Measurements from ENCODE around the gene TBC1D2.

TBC1D2 gene

DNA sequence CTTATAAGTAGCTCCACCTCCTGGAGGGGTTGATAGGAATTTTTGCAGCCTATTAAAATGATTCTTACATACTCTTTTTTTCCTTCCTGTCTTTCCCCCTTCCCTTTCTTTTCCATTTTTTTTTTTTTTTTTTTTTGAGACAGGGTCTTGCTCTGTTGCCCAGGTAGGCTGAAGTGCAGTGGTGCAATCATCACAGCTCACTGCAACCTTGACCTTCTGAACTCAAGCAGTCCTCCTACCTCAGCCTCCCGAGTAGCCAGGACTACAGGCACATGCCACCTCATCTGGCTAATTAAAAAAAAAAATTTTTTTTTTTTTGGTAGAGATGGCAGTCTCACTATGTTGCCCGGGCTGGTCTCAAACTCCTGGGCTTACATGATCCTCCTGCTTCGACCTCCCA is 4.3 kb upstream of the TBC1D2 start:
- Mint-ChIP-seq H3K36me3 (ENCODE audit: low read depth) (no peaks in the 10 kb centered on the region), H3K4me1 (ENCODE audit: low read depth) (peaks cover 8% of the 10 kb centered on the region), H3K4me3 (no peak overlapping the region), H3K9me3 (no peaks in the 10 kb centered on the region), H3K27ac (no peak overlapping the region), H3K27me3 (no peaks in the 10 kb centered on the region)

- Mint-ChIP-seq H3K36me3 (ENCODE audit: low read depth) (no peaks in the 10 kb centered on the region), H3K9me3 (no peaks in the 10 kb centered on the region), H3K27ac (peak overlapping the region; percentile 88)
Observed at GRCh38 chr9:98256756-98257155, 1.3 kb upstream of the TBC1D2 start.

DNA sequence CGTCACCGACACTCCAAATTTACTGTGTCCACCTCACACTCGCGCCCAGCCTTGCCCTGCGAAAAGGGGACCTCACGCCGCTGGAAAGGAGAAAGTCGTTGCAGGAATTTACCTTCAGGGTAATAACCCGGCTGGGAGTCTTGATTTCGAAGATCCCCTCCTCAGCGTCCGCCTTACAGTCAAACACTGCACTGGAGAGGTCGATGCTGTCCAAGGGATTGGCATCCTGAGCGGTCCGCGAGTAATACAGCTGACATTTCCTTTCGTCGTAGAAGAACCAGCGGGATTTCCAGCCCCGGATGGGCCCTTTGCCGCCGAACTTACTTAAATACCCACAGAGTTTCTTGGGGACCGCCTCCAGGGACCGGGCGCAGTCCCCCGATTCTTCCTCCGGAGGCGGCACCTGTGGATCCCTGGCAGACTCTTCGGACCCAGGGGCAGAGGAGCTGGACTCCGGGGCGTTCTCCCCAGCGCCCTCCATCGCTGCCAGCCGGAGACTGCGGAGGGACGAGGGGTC is 330 bp downstream of the TBC1D2 start:
- peaks cover 17% of the 10 kb centered on the region for H3K4me1 Mint-ChIP-seq (ENCODE audit: low read depth)
- H3K9me3 Mint-ChIP-seq = no peaks in the 10 kb centered on the region
- peak overlapping the region; percentile 87 for H3K4me3 Mint-ChIP-seq
- no peaks in the 10 kb centered on the region for H3K36me3 Mint-ChIP-seq (ENCODE audit: low read depth)
- H3K27me3 Mint-ChIP-seq = no peaks in the 10 kb centered on the region
- H3K27ac Mint-ChIP-seq = no peak overlapping the region

More at GRCh38 chr9:98256756-98257155, 1.3 kb upstream of the TBC1D2 start:
- Mint-ChIP-seq H3K4me1 (ENCODE audit: low read depth) (peaks cover 17% of the 10 kb centered on the region), H3K27me3 (no peaks in the 10 kb centered on the region), H3K4me3 (peak overlapping the region; percentile 87)

DNA sequence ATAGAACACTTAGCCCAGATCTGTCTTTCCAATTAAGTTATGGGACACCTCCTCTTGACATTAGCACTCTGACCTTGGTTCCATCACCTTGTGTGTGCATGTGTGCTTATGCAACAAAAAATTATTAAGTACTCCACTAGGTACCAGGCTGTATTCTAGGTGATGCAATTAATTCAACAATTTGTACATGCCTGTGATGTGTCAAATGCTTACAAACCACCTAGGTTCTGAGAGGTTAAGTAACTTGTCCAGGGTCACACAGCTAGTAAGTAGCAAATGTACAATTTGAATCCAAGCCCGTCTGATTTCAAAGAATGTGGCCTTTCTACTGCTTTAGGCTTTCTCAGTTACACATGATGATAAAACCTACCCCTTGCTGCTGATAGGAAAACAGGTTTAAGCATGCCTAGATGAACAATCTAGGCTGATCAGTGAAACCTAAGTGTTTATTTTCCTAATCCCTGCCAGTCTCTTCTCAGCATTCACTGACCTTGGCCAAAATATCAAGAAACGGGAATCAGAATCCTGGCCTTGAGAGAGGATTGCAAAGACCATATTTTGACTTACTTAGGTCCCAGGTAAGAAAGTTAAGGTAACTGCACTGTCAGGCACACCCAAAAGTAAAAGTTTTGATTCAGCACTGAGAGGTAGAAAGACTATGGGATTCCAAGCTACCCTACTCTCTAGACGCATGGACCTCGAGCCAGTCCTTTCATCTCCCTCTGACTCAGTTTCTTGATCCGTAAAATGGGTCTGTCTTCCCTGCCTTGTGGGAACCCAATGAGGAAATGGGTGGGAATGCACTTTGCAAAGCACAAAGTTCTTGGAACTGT is 1.0 kb downstream of the TBC1D2 start:
- Mint-ChIP-seq H3K27ac (no peak overlapping the region), H3K4me1 (ENCODE audit: low read depth) (peaks cover 17% of the 10 kb centered on the region), H3K9me3 (no peaks in the 10 kb centered on the region), H3K36me3 (ENCODE audit: low read depth) (no peaks in the 10 kb centered on the region), H3K4me3 (peak overlapping the region; percentile 87), H3K27me3 (no peaks in the 10 kb centered on the region)

- Mint-ChIP-seq H3K4me3 (no peak overlapping the region), H3K36me3 (ENCODE audit: low read depth) (no peaks in the 10 kb centered on the region), H3K27me3 (no peaks in the 10 kb centered on the region), H3K9me3 (no peaks in the 10 kb centered on the region), H3K4me1 (ENCODE audit: low read depth) (peaks cover 20% of the 10 kb centered on the region), H3K27ac (no peak overlapping the region)
Observed at GRCh38 chr9:98253565-98253964, 1.9 kb downstream of the TBC1D2 start.

- no peak overlapping the region for H3K27ac Mint-ChIP-seq
- no peaks in the 10 kb centered on the region for H3K9me3 Mint-ChIP-seq
- H3K4me1 Mint-ChIP-seq (ENCODE audit: low read depth) = peaks cover 19% of the 10 kb centered on the region
- no peaks in the 10 kb centered on the region for H3K36me3 Mint-ChIP-seq (ENCODE audit: low read depth)
- no peak overlapping the region for H3K4me3 Mint-ChIP-seq
- H3K27me3 Mint-ChIP-seq = no peaks in the 10 kb centered on the region
Observed at GRCh38 chr9:98251551-98251950, 3.9 kb downstream of the TBC1D2 start.

- no peak overlapping the region for H3K27ac Mint-ChIP-seq
Observed at GRCh38 chr9:98249771-98250170, 5.7 kb downstream of the TBC1D2 start.

DNA sequence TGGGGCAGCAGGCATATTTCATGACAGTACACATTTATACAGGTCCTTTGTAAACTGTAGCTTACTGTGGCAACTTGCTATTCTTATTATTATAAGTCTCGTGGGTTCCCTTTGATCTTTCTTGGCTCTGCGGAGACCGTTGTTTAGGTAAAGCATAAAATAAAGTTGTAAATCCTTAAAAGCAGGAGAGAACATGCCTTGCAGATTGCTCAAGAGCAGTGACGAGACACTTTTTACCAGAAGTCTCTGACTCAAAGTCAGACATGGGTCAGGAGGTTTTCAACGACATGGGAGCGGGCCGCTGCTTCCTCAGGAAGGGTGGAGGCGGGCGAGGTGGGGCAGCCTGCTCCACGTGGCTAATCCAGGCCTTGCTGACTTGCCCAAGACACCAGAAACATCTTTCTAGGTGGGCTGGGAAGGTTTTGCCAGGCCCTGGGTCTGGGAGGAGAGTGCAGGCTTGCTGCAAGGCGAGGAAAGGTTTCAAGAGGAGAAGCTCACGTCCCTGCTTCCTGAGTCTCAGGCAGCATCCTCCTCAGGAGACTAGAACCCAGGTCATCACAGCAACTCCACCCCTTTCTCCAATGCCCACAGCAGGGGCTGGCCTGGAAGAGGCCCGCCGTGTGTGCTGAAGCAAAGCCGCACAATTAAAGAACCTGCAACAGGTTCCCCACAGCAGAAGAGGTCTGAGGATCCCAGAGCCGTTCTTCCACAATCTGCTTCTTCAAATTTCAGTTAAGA is 6.5 kb downstream of the TBC1D2 start:
- no peaks in the 10 kb centered on the region for H3K27me3 Mint-ChIP-seq
- H3K4me3 Mint-ChIP-seq = no peak overlapping the region
- peaks cover 4% of the 10 kb centered on the region for H3K36me3 Mint-ChIP-seq (ENCODE audit: low read depth)
- H3K4me1 Mint-ChIP-seq (ENCODE audit: low read depth) = peaks cover 6% of the 10 kb centered on the region
- no peaks in the 10 kb centered on the region for H3K9me3 Mint-ChIP-seq
- no peak overlapping the region for H3K27ac Mint-ChIP-seq

More at GRCh38 chr9:98249771-98250170, 5.7 kb downstream of the TBC1D2 start:
- Mint-ChIP-seq H3K4me3 (no peak overlapping the region), H3K27me3 (no peaks in the 10 kb centered on the region), H3K4me1 (ENCODE audit: low read depth) (peaks cover 15% of the 10 kb centered on the region), H3K9me3 (no peaks in the 10 kb centered on the region), H3K36me3 (ENCODE audit: low read depth) (peaks cover 4% of the 10 kb centered on the region)

DNA sequence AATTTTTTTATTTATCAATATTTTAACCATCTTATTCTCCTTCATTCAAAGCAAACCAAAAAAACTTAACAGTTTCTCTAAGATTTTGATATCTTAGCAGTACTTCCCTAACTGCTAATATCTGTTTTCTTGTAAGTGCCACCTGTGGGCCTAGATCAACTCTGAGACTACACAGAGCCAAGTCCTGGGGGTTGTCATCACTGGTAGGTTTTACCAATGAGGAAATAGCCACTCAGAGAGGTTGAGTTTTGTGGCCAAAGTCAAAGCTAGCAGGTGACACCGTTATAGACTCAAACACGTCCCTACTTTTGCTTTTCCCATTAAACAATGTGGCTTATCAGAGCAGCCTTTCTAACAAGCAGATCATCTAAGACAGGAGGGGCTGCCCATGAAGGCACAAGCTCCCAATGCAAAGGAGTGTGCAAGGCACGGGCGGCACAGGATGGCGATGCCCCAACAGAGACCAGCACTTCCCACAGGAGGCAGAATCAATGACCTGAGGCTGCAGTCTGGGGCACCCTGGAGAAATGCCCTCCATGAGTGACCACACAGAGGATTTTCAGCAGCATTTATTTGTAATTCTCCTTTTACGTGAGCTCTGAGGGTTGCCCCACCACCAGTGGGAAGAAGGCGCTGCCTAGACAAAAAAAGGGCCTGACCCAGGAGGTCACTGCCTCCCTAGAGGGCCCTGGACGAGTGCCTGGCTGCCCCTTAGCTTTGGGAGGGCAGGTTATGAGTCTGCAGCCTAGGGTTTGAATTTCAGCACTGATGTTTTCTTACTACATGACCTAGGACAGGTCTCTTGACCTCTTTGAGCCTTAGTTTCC is 7.4 kb downstream of the TBC1D2 start:
- Mint-ChIP-seq H3K4me3 (no peak overlapping the region), H3K4me1 (ENCODE audit: low read depth) (peaks cover 5% of the 10 kb centered on the region), H3K27ac (no peak overlapping the region), H3K27me3 (no peaks in the 10 kb centered on the region), H3K36me3 (ENCODE audit: low read depth) (peaks cover 4% of the 10 kb centered on the region), H3K9me3 (no peaks in the 10 kb centered on the region)

DNA sequence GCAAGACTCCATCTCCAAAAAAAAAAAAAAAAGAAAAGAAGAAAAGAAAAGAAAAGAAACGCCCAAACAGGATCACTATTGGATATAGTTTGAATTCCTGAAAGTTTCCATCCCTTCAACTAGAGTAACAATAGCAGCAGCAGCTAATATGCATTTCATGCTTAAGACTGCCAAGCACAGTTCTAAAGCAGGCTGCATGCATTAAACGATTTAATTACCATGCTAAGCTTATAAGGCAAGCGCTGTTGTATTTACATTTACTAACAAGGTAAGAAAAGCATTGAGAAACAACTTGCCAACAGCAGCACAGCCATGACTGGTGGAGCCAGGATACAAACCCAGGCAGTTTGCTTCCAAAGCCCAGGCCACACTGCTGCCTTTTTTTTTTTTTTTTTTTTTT is 13.0 kb downstream of the TBC1D2 start:
- Mint-ChIP-seq H3K27ac (no peak overlapping the region), H3K9me3 (no peaks in the 10 kb centered on the region), H3K36me3 (ENCODE audit: low read depth) (peaks cover 12% of the 10 kb centered on the region), H3K27me3 (no peaks in the 10 kb centered on the region), H3K4me1 (ENCODE audit: low read depth) (no peaks in the 10 kb centered on the region), H3K4me3 (no peak overlapping the region)

DNA sequence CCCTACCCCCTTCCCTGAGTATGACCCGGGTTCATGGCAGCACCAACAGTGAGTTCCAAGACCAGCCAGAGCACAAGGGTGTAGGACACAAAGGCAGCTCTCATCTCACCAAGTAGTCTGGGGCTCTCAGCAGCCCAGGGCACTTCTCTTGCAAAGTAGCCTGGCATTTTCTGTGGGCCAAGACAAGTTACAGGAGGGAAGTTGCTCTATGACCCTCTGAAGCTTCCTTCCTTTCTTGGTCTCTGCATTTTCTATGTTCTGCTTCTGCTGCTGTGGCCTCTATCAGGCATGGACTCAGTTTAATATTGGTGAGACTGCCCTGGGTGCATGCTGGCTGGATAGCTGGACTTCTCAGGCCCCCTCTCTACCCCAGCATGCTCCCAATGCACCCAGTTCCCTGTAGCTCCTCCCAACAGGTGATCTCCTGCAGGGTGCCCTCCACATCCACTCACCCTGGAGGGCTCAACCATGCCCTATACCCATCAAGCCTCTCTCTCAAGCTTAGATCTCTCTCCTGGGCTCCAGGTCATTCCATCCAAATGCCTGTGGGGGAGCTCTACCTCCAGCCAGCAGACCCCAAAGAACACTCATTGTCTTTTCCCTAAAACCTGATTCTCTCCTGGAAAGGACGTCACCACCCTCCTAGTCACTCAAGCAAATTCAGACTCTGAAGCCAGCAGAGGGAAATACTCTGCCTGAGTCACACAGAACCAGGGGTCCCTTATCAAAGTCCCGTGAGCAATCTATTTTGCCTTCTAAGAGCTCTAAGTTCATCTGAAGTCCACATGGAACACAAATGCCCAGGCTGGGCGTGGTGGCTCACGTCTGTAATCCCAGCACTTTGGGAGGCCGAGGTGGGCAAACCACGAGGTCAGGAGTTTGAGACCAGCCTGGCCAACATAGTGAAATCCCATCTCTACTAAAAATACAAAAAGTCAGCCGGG is 13.8 kb downstream of the TBC1D2 start:
- Mint-ChIP-seq H3K27me3 (no peaks in the 10 kb centered on the region), H3K4me3 (no peak overlapping the region), H3K27ac (no peak overlapping the region), H3K36me3 (ENCODE audit: low read depth) (peaks cover 12% of the 10 kb centered on the region), H3K4me1 (ENCODE audit: low read depth) (no peaks in the 10 kb centered on the region), H3K9me3 (no peaks in the 10 kb centered on the region)

- no peaks in the 10 kb centered on the region for H3K27me3 Mint-ChIP-seq
- no peaks in the 10 kb centered on the region for H3K4me1 Mint-ChIP-seq (ENCODE audit: low read depth)
- no peak overlapping the region for H3K4me3 Mint-ChIP-seq
- peaks cover 7% of the 10 kb centered on the region for H3K36me3 Mint-ChIP-seq (ENCODE audit: low read depth)
- no peaks in the 10 kb centered on the region for H3K9me3 Mint-ChIP-seq
- no peak overlapping the region for H3K27ac Mint-ChIP-seq
Observed at GRCh38 chr9:98240475-98240874, 15.0 kb downstream of the TBC1D2 start.

GRCh38 chr9:98236901-98237487 is 18.5 kb downstream of the TBC1D2 start:
- H3K4me1 Mint-ChIP-seq (ENCODE audit: low read depth) = no peaks in the 10 kb centered on the region
- H3K27me3 Mint-ChIP-seq = no peaks in the 10 kb centered on the region
- no peak overlapping the region for H3K4me3 Mint-ChIP-seq
- H3K36me3 Mint-ChIP-seq (ENCODE audit: low read depth) = peaks cover 12% of the 10 kb centered on the region
- no peaks in the 10 kb centered on the region for H3K9me3 Mint-ChIP-seq
- no peak overlapping the region for H3K27ac Mint-ChIP-seq
